Measurements from ENCODE around the gene ANO3. TPM values are rescaled to one million over a fixed set of nuclear protein-coding genes. Genes with fewer than 3 reads are reported as not detected.

The ANO3 gene
- total and polyA plus RNA-seq, 2 of the 4 experiments (the other 2 are of a cell fraction): 0.02 to 0.18 TPM

- intact Hi-C loops (cut with micrococcal nuclease): loop anchor here (10.0 kb wide), 1 partner anchor 1198 kb away; no protein-coding TSS in a partner anchor
- peak; percentile 45 for DNase-seq
Measured at GRCh38 chr11:26287067-26287518, 44.8 kb upstream of the ANO3 start.

More at GRCh38 chr11:26287067-26287518, 44.8 kb upstream of the ANO3 start:
- Histone ChIP-seq H2AK9ac (replicated peaks; ENCODE audit: low read depth, low read length, poor library complexity) (no peak overlapping the region), H2AFZ (replicated peaks; ENCODE audit: low read length, poor library complexity) (no peak overlapping the region), H3K4me1 (ENCODE audit: control insufficient read depth, insufficient read depth, low read length) (no peaks in the 10 kb centered on the region), H2AK5ac (ENCODE audit: low read depth, low read length) (no peak overlapping the region), H3K9ac (ENCODE audit: low read depth, low read length) (no peak overlapping the region), H3K23ac (ENCODE audit: low read depth, low read length) (no peak overlapping the region), H2BK20ac (ENCODE audit: low read depth, low read length) (no peak overlapping the region), H3K56ac (ENCODE audit: extremely low read depth, insufficient read depth, low read length) (no peak overlapping the region), H3K79me1 (ENCODE audit: low read depth in 1 of 2, low read length in 2 of 2) (no peaks in the 10 kb centered on the region), H2BK15ac (ENCODE audit: low read depth, low read length) (no peak overlapping the region), H4K8ac (ENCODE audit: low read depth in 2 of 2, low read length in 2 of 2) (no peak overlapping the region), H3K4me2 (ENCODE audit: low read depth, low read length) (peak overlapping the region; percentile 17; the same call in 1 of the 2 replicates), H3K27ac (ENCODE audit: insufficient read depth, low read length) (no peak overlapping the region), H4K91ac (ENCODE audit: insufficient read depth, low read depth, low read length) (no peak overlapping the region), H3K4me3 (ENCODE audit: insufficient read depth, low read depth, low read length) (no peak overlapping the region), H4K5ac (ENCODE audit: low read depth, low read length) (no peak overlapping the region), H3K14ac (replicated peaks; ENCODE audit: low read depth, low read length) (no peak overlapping the region), H3K4ac (ENCODE audit: low read depth, low read length) (no peak overlapping the region), H4K20me1 (ENCODE audit: insufficient read depth, low read length) (no peaks in the 10 kb centered on the region), H2BK5ac (ENCODE audit: low read depth, low read length, poor library complexity, severe bottlenecking) (no peak overlapping the region), H2BK120ac (ENCODE audit: low read depth, low read length) (no peak overlapping the region), H3K9me3 (ENCODE audit: control insufficient read depth, insufficient read depth, low read length) (no peaks in the 10 kb centered on the region), H3K9me1 (ENCODE audit: insufficient read depth, low read length) (0 out of 2 replicates have a peak, but pooled peaks cover 3% of the 10 kb centered on the region), H3K27me3 (ENCODE audit: control insufficient read depth, insufficient read depth, low read length) (no peaks in the 10 kb centered on the region), H3K36me3 (ENCODE audit: control insufficient read depth, insufficient read depth, low read length) (no peaks in the 10 kb centered on the region), H3K18ac (ENCODE audit: low read depth, low read length) (no peak overlapping the region)
- in situ Hi-C loops (cut with MboI; ENCODE audit: low sequenced_read_pairs) (no loop called here), dilution Hi-C loops (cut with HindIII; ENCODE audit: low sequenced_read_pairs, unreplicated experiment) (no loop called here)
- peak; percentile 74 for ATAC-seq (ENCODE audit: low read depth)
- no CpG with 5 or more reads among the region's 5 CpGs for WGBS, 2 experiments (ENCODE audit: extremely low coverage in 2 of 2, insufficient read length in 1 of 2)
- BruUV-seq (replicated peaks): no TSS peak
- ChIA-PET CTCF (interaction anchor here (1.0 to 1.3 kb wide), 4 partner anchors 8 to 305 kb away, joined by 3 to 7 read pairs (median 6); no protein-coding TSS in a partner anchor), POLR2A (ENCODE audit: unreplicated experiment) (no interaction called here)
- TF ChIP-seq POLR2A (IDR thresholded peaks at IDR 0.05; ENCODE audit: low read depth, low read length) (no peak), CEBPB (IDR thresholded peaks at IDR 0.05; ENCODE audit: low read depth, low read length) (peak; percentile 54; the same call in 1 of the 2 replicates)
